Neural progenitor cell (in vitro differentiated cells): ENCODE data around the gene SFR1. TPM values are rescaled to one million over a fixed set of nuclear protein-coding genes. Genes with fewer than 3 reads are reported as not detected.

Source experiments
- DNase-seq: peaks from one replicate; pipeline ENCODE4 v3.0.0-alpha.2; 2016; ENCODE audit warnings: low spot score
- H2AFZ ChIP-seq: fragments of 200-600 bp; sonication (generic); replicated peaks from 2 replicates; pipeline ENCODE4 v1.6.1; 2016; ENCODE audit warnings: antibody characterized with exemption
- H3F3A ChIP-seq: fragments of 200-600 bp; sonication (generic); 2 replicates; pipeline ENCODE4 v1.6.1; 2016; ENCODE audit warnings: antibody characterized with exemption, low read depth
- H3K27ac ChIP-seq: fragments of 200-600 bp; sonication (generic); 2 replicates; pipeline ENCODE4 v1.5.1; 2016; ENCODE audit warnings: mild to moderate bottlenecking
- H3K27me3 ChIP-seq: fragments of 200-600 bp; sonication (generic); 2 replicates; pipeline ENCODE4 v1.6.1; 2016; ENCODE audit warnings: mild to moderate bottlenecking, moderate library complexity
- H3K36me3 ChIP-seq: fragments of 200-600 bp; sonication (generic); 2 replicates; pipeline ENCODE4 v1.5.1; 2016
- H3K4me1 ChIP-seq: fragments of 200-600 bp; sonication (generic); 2 replicates; pipeline ENCODE4 v1.6.1; 2016; ENCODE audit warnings: mixed run types
- H3K4me2 ChIP-seq: fragments of 200-600 bp; sonication (generic); 2 replicates; pipeline ENCODE4 v1.6.1; 2016
- H3K4me3 ChIP-seq: fragments of 200-600 bp; sonication (generic); 2 replicates; pipeline ENCODE4 v1.5.1; 2016
- H3K79me2 ChIP-seq: fragments of 200-600 bp; sonication (generic); 2 replicates; pipeline ENCODE4 v1.6.1; 2016; ENCODE audit warnings: low read depth
- H3K9ac ChIP-seq: fragments of 200-600 bp; sonication (generic); 2 replicates; pipeline ENCODE4 v1.6.1; 2016
- H3K9me3 ChIP-seq: fragments of 200-600 bp; sonication (generic); 2 replicates; pipeline ENCODE4 v1.5.1; 2016; ENCODE audit warnings: low read depth
- H4K20me1 ChIP-seq: fragments of 200-600 bp; sonication (generic); 2 replicates; pipeline ENCODE4 v1.6.1; 2016; ENCODE audit warnings: low read depth
- H3K27ac Mint-ChIP-seq: 3 replicates; pipeline ENCODE4 v1.8.0; 2021; ENCODE audit warnings: mixed read lengths
- H3K27me3 Mint-ChIP-seq: 2 replicates; pipeline ENCODE4 v1.8.0; 2022; ENCODE audit warnings: low read depth, mild to moderate bottlenecking, inconsistent platforms, moderate library complexity, mixed read lengths; ENCODE audit not compliant: insufficient read depth
- H3K36me3 Mint-ChIP-seq: 3 replicates; pipeline ENCODE4 v1.8.0; 2021; ENCODE audit warnings: mixed read lengths
- H3K4me1 Mint-ChIP-seq: 3 replicates; pipeline ENCODE4 v1.8.0; 2021; ENCODE audit warnings: mixed read lengths
- H3K4me3 Mint-ChIP-seq: 3 replicates; pipeline ENCODE4 v1.8.0; 2021; ENCODE audit warnings: mild to moderate bottlenecking, moderate library complexity, mixed read lengths
- H3K9me3 Mint-ChIP-seq: 3 replicates; pipeline ENCODE4 v1.8.0; 2020; ENCODE audit warnings: mixed read lengths
- CTCF ChIP-seq: fragments of 200-600 bp; sonication (generic); IDR thresholded peaks from 2 replicates; pipeline ENCODE4 v1.5.1; 2017; ENCODE audit warnings: antibody characterized with exemption, mild to moderate bottlenecking
- EZH2 ChIP-seq: fragments of 200-600 bp; sonication (generic); IDR thresholded peaks from 2 replicates; pipeline ENCODE4 v1.6.1; 2017; ENCODE audit warnings: antibody characterized with exemption, mild to moderate bottlenecking, moderate library complexity
- EZH2phosphoT487 ChIP-seq: fragments of 200-600 bp; sonication (generic); IDR thresholded peaks from 2 replicates; pipeline ENCODE4 v1.6.1; 2017; ENCODE audit warnings: antibody characterized with exemption
- total RNA-seq: library from RNA; depleted of rRNA; stranded (reverse); fragments of >200 nt; gene quantifications from 2 replicates; pipeline ENCODE4 v1.2.3, GENCODE V29; 2015; ENCODE audit warnings: low replicate concordance

The SFR1 gene
- total RNA-seq, 1 donor from 2014 or later = 18.2 TPM

GRCh38 chr10:104076743-104077160 is 45.2 kb upstream of the SFR1 start:
- no peaks in the 10 kb centered on the region for H3K27me3 ChIP-seq
- Mint-ChIP-seq H3K36me3 (no peaks in the 10 kb centered on the region), H3K9me3 (no peaks in the 10 kb centered on the region), H3K4me3 (no peak overlapping the region), H3K4me1 (peaks cover 11% of the 10 kb centered on the region), H3K27ac (no peak overlapping the region), H3K27me3 (no peaks in the 10 kb centered on the region)
- H3F3A ChIP-seq = peaks cover 31% of the 10 kb centered on the region
- H3K9me3 ChIP-seq = no peaks in the 10 kb centered on the region
- TF ChIP-seq EZH2phosphoT487 (no peak), CTCF (no peak), EZH2 (no peak)
- peak overlapping the region; percentile 56 for H3K4me2 ChIP-seq
- H3K79me2 ChIP-seq = no peaks in the 10 kb centered on the region
- DNase-seq = peak; percentile 92
- H3K4me1 ChIP-seq = peaks cover 55% of the 10 kb centered on the region
- no peaks in the 10 kb centered on the region for H4K20me1 ChIP-seq
- H2AFZ ChIP-seq = no peak overlapping the region
- H3K4me3 ChIP-seq = peak overlapping the region; percentile 8
- H3K36me3 ChIP-seq = no peaks in the 10 kb centered on the region
- peak overlapping the region; percentile 89 for H3K27ac ChIP-seq
- no peak overlapping the region for H3K9ac ChIP-seq

- peaks cover 11% of the 10 kb centered on the region for H3K4me1 Mint-ChIP-seq
- H3K27me3 ChIP-seq = no peaks in the 10 kb centered on the region
- peak overlapping the region; percentile 8 for H3K4me3 ChIP-seq
- peaks cover 60% of the 10 kb centered on the region for H3K4me1 ChIP-seq
- no peaks in the 10 kb centered on the region for H3K36me3 Mint-ChIP-seq
- no peak overlapping the region for H2AFZ ChIP-seq
- DNase-seq = peak; percentile 55
- no peaks in the 10 kb centered on the region for H3K9me3 ChIP-seq
- peak overlapping the region; percentile 89 for H3K27ac ChIP-seq
- no peaks in the 10 kb centered on the region for H4K20me1 ChIP-seq
- peaks cover 31% of the 10 kb centered on the region for H3F3A ChIP-seq
- H3K9ac ChIP-seq = no peak overlapping the region
- H3K36me3 ChIP-seq = no peaks in the 10 kb centered on the region
- H3K4me2 ChIP-seq = peak overlapping the region; percentile 56
- H3K27me3 Mint-ChIP-seq = no peaks in the 10 kb centered on the region
- no peak overlapping the region for H3K4me3 Mint-ChIP-seq
- no peaks in the 10 kb centered on the region for H3K9me3 Mint-ChIP-seq
- H3K79me2 ChIP-seq = no peaks in the 10 kb centered on the region
- H3K27ac Mint-ChIP-seq = no peak overlapping the region
- TF ChIP-seq CTCF (no peak), EZH2 (no peak), EZH2phosphoT487 (no peak)
These were observed 44.7 kb upstream of the SFR1 start for GRCh38 chr10:104077247-104077646.

- Mint-ChIP-seq H3K4me3 (no peak overlapping the region), H3K9me3 (no peaks in the 10 kb centered on the region), H3K27ac (no peak overlapping the region), H3K36me3 (no peaks in the 10 kb centered on the region), H3K27me3 (no peaks in the 10 kb centered on the region), H3K4me1 (peaks cover 11% of the 10 kb centered on the region)
- Histone ChIP-seq H3K27ac (peak overlapping the region; percentile 89), H3K4me3 (no peak overlapping the region), H3K27me3 (no peaks in the 10 kb centered on the region), H3K79me2 (no peaks in the 10 kb centered on the region), H3F3A (peaks cover 31% of the 10 kb centered on the region), H3K9me3 (no peaks in the 10 kb centered on the region), H3K4me2 (peak overlapping the region; percentile 56), H3K4me1 (peaks cover 65% of the 10 kb centered on the region), H3K9ac (no peak overlapping the region), H2AFZ (no peak overlapping the region), H3K36me3 (no peaks in the 10 kb centered on the region), H4K20me1 (no peaks in the 10 kb centered on the region)
- DNase-seq = no peak
- TF ChIP-seq CTCF = no peak
- no peak for TF ChIP-seq EZH2phosphoT487
- TF ChIP-seq EZH2 = no peak
These were observed 44.3 kb upstream of the SFR1 start for GRCh38 chr10:104077663-104078151.
